ENCODE measurements around the gene TENM4. TPM values are rescaled to one million over a fixed set of nuclear protein-coding genes. Genes with fewer than 3 reads are reported as not detected.

TENM4 gene
- total RNA-seq, 2 donors from 2014 or later = 68.2 to 130 TPM

DNA sequence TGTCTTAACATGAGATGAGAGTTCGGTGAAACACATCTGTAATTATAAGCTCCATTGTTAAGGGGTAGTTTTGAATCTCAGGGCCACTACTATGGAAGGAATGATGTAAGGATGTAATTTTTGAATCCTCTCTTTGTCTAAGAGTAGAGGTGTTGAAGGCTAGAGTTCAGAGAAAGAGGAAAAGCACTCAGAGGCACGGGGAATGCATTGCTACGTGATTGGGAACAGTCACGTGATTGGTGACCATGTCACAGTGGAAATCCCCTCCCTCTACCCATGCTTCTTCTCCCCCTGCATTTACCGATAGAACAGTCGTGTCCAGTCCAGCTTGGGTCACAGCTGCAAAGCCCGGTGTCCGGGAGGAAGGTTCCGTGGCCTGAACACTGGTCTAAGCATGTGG is 635.8 kb downstream of the TENM4 start:
- Histone ChIP-seq H3K27ac (ENCODE audit: low read depth, low read length) (no peak overlapping the region), H3K4me1 (ENCODE audit: control insufficient read depth, insufficient read depth, low read length) (no peaks in the 10 kb centered on the region), H3K9ac (ENCODE audit: extremely low read depth, low read length, poor library complexity, severe bottlenecking) (no peak overlapping the region), H3K4me3 (ENCODE audit: low read length) (no peak overlapping the region), H3K9me3 (ENCODE audit: control insufficient read depth, low read length) (no peaks in the 10 kb centered on the region), H3K27me3 (ENCODE audit: control insufficient read depth, insufficient read depth, low read length, poor library complexity, severe bottlenecking) (no peaks in the 10 kb centered on the region), H3K36me3 (ENCODE audit: control insufficient read depth, insufficient read depth, low read length) (peaks cover 6% of the 10 kb centered on the region)
- Mint-ChIP-seq H3K4me3 (no peak overlapping the region), H3K27ac (no peak overlapping the region), H3K36me3 (ENCODE audit: low read depth) (peaks cover 24% of the 10 kb centered on the region), H3K4me1 (peaks cover 18% of the 10 kb centered on the region), H3K9me3 (no peaks in the 10 kb centered on the region), H3K27me3 (ENCODE audit: insufficient read depth) (no peaks in the 10 kb centered on the region)
- TF ChIP-seq, protein P1, sequence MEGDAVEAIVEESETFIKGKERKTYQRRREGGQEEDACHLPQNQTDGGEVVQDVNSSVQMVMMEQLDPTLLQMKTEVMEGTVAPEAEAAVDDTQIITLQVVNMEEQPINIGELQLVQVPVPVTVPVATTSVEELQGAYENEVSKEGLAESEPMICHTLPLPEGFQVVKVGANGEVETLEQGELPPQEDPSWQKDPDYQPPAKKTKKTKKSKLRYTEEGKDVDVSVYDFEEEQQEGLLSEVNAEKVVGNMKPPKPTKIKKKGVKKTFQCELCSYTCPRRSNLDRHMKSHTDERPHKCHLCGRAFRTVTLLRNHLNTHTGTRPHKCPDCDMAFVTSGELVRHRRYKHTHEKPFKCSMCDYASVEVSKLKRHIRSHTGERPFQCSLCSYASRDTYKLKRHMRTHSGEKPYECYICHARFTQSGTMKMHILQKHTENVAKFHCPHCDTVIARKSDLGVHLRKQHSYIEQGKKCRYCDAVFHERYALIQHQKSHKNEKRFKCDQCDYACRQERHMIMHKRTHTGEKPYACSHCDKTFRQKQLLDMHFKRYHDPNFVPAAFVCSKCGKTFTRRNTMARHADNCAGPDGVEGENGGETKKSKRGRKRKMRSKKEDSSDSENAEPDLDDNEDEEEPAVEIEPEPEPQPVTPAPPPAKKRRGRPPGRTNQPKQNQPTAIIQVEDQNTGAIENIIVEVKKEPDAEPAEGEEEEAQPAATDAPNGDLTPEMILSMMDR (conservative IDR thresholded peaks at IDR 0.05) = no peak
- no peak for DNase-seq
- WGBS, 2 experiments (ENCODE audit: insufficient coverage in 1 of 2, insufficient read length in 1 of 2) = 96 to 100% methylated on average over 3 to 6 of the region's 9 CpGs

- H3K27ac ChIP-seq (ENCODE audit: low read depth, low read length) = no peak overlapping the region
- no peak overlapping the region for H3K4me3 ChIP-seq (ENCODE audit: low read length)
- Mint-ChIP-seq H3K4me3 (no peak overlapping the region), H3K4me1 (peaks cover 20% of the 10 kb centered on the region), H3K36me3 (ENCODE audit: low read depth) (peaks cover 22% of the 10 kb centered on the region), H3K27ac (no peak overlapping the region), H3K9me3 (no peaks in the 10 kb centered on the region), H3K27me3 (ENCODE audit: insufficient read depth) (no peaks in the 10 kb centered on the region)
- no peaks in the 10 kb centered on the region for H3K4me1 ChIP-seq (ENCODE audit: control insufficient read depth, insufficient read depth, low read length)
- H3K36me3 ChIP-seq (ENCODE audit: control insufficient read depth, insufficient read depth, low read length) = peaks cover 6% of the 10 kb centered on the region
- no peaks in the 10 kb centered on the region for H3K27me3 ChIP-seq (ENCODE audit: control insufficient read depth, insufficient read depth, low read length, poor library complexity, severe bottlenecking)
- whole genome bisulfite sequencing, 2 experiments (ENCODE audit: insufficient coverage in 1 of 2, insufficient read length in 1 of 2) = 94 to 100% methylated on average over 2 to 3 of the region's 3 CpGs
- H3K9ac ChIP-seq (ENCODE audit: extremely low read depth, low read length, poor library complexity, severe bottlenecking) = no peak overlapping the region
- H3K9me3 ChIP-seq (ENCODE audit: control insufficient read depth, low read length) = no peaks in the 10 kb centered on the region
- TF ChIP-seq, protein P1 (conservative IDR thresholded peaks at IDR 0.05) = no peak
- DNase-seq = no peak
Measured at GRCh38 chr11:78803995-78804394, 636.8 kb downstream of the TENM4 start.

DNA sequence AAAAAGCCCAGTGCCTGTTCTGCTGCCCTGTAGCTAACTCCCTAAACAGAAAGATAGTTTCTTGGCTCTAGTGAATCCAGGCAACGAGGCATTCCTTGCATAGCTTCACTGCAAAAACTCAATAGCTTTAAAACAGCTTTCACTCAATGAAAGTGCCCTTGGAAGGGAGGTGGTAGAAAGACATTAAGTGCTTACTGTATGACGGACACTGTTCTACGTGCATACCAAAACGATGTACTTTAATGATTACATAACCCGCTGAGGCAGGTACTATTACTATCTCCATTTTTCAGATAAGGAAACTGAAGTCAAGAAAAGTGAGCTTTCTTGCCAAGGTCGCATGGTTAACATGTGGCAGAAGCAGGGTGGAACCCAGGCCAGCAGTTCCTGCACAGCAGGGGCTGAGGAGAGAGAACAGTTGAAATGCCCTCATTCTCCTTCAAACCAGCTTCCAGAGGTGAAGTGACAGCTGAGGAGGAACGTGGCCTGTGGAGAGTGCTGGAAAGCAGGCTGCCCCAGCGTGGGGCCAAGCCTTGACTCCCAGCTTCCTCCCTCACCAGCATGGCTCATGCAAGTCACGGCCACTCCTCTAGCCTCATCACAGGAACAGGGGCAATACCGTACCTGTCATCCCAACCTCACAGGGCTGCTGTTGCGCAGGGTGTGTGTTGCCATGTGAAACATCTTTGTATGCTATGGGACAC is 638.6 kb downstream of the TENM4 start:
- H3K4me1 ChIP-seq (ENCODE audit: control insufficient read depth, insufficient read depth, low read length) = no peaks in the 10 kb centered on the region
- H3K4me1 Mint-ChIP-seq = peaks cover 24% of the 10 kb centered on the region
- 68 to 76% methylated on average over 7 to 11 of the region's 11 CpGs for WGBS, 2 experiments (ENCODE audit: insufficient coverage in 1 of 2, insufficient read length in 1 of 2)
- H3K27ac Mint-ChIP-seq = no peak overlapping the region
- H3K9ac ChIP-seq (ENCODE audit: extremely low read depth, low read length, poor library complexity, severe bottlenecking) = no peak overlapping the region
- H3K4me3 ChIP-seq (ENCODE audit: low read length) = no peak overlapping the region
- H3K36me3 Mint-ChIP-seq (ENCODE audit: low read depth) = peaks cover 18% of the 10 kb centered on the region
- no peaks in the 10 kb centered on the region for H3K9me3 Mint-ChIP-seq
- TF ChIP-seq, protein P1 (conservative IDR thresholded peaks at IDR 0.05) = no peak
- no peak overlapping the region for H3K4me3 Mint-ChIP-seq
- DNase-seq = peak; percentile 61
- H3K27me3 Mint-ChIP-seq (ENCODE audit: insufficient read depth) = no peaks in the 10 kb centered on the region
- H3K27me3 ChIP-seq (ENCODE audit: control insufficient read depth, insufficient read depth, low read length, poor library complexity, severe bottlenecking) = no peaks in the 10 kb centered on the region
- H3K9me3 ChIP-seq (ENCODE audit: control insufficient read depth, low read length) = no peaks in the 10 kb centered on the region
- H3K27ac ChIP-seq (ENCODE audit: low read depth, low read length) = no peak overlapping the region
- H3K36me3 ChIP-seq (ENCODE audit: control insufficient read depth, insufficient read depth, low read length) = peaks cover 5% of the 10 kb centered on the region

All from endodermal cell (in vitro differentiated cells).